Right renal pelvis (tissue), 4 donors: ENCODE data around the gene AP2B1. TPM values are rescaled to one million over a fixed set of nuclear protein-coding genes. Genes with fewer than 3 reads are reported as not detected.
A peak's percentile ranks its signal among the peaks of the same experiment; 100 is the strongest.
"Not testable (repeated sequence)": the region's sequence is repeated elsewhere in the genome, so short reads cannot be mapped to it uniquely, and the experiment has no call there.

Experiments
- DNase-seq, 4 donors: peaks; one replicate each; pipeline ENCODE4 v3.0.0-alpha.2; 2013; ENCODE audit warnings: low read depth in 4 of 4, low spot score in 3 of 4, missing footprints in 1 of 4
- polyA plus RNA-seq, 4 donors: library from polyadenylated mRNA; unstranded; fragments of 120-200 nt; gene quantifications; one replicate each; pipeline ENCODE4 v1.2.1, GENCODE V29; 2013; ENCODE audit not compliant: insufficient read length in 4 of 4

The AP2B1 gene
- polyA plus RNA-seq, 4 donors = 119 to 139 (median 134) TPM

DNA sequence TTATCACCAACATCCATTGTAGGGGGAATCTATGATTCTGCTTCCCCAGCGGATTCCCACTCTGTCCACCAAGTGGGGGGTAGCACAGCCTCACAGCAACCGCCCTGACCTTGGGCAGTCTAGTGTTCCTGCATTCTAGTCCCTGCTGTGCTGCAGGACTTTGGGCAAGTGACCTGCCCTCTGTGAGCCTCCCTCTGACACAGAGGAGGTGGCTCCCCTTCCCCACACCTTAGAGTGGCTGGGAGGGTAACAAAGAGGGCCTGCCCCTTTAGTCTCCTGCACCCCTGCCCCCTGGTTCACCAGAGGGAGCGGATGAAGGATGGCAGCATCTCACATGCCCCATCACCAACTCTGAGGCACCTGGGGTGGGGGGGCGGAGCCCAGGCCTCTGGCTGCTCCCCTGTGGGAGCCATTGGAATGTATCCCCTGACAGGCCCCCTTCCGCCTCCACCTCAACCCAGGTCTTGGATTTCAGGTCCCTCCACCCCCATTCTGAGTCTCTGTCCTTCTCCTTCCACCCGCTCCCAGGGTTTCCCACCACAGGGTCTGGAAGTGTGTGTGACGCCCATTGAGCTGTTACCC is 155.9 kb downstream of the AP2B1 start:
- no peak for DNase-seq

DNA sequence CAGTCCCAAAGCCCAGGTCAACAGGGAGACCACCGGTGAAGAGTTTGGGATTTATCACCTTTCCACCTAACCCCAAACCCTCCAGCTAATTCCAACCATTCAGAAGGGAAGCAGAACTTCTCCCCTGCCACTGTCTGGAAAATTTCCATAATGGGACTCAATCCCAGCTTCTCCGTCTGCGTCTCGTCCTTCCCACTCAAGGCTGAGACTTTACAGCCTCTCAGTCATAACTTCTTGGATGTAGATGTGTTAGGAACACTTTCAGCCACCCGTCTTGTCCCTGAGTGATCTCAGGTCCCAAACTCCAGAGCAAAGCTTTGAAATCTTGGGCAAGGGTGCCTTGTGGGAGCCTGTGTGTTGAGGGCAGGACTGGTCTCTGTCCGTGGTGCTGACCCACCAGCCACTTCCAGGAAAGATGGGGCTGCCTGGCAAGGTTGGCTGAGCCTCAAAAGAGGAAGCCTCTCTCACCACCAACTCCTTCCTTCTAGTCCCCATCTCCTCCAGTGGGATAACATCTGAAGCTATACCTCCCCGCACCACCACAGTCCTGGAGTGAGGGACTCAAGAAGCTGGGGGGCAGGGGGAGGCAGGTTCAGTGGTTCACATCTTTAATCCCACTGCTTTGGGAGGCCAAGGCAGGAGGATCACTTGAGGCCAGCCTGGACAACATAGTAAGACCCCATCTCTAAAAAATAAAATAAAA is 156.7 kb downstream of the AP2B1 start:
- no peak for DNase-seq

DNA sequence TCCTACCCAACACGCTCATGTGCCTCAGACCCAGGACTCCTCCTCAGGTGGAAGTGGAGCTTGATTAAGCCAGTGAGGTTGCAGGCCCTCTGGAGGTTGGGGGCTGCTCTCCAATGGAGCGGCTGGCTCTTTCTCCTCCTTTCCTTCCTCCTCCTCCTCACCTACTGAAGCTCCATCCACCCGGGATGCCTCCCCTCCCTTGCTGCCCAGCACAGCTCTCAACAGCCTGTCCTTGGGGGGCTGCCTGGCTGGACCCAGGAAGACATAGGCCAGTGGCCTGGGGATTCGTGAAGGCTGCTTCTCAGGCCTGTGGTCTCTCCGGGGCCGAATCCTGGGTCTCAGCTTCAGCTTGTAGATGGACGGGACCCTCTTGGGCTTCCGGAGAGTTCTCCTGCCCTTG is 157.7 kb downstream of the AP2B1 start:
- DNase-seq = no peak

DNA sequence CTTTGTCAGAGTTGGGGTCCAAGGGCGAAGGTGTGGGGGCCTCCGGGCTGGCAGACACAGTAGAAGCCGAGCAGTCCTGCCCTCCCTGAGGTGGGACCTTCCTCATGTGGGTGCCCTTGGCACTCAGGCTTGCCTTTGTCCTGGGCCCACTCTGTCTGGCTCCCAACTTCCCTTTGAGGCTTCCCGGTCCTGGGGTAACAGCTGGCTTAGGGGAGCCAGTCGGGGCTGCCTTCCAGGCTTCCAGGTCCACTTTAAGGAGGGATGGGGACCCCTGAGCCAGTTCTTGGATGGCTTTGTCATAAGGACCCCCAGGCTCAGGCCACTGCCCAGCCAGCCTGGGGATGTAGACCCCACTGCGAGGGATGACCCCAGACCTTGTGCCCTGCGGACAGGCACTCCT is 158.1 kb downstream of the AP2B1 start:
- DNase-seq = no peak

DNA sequence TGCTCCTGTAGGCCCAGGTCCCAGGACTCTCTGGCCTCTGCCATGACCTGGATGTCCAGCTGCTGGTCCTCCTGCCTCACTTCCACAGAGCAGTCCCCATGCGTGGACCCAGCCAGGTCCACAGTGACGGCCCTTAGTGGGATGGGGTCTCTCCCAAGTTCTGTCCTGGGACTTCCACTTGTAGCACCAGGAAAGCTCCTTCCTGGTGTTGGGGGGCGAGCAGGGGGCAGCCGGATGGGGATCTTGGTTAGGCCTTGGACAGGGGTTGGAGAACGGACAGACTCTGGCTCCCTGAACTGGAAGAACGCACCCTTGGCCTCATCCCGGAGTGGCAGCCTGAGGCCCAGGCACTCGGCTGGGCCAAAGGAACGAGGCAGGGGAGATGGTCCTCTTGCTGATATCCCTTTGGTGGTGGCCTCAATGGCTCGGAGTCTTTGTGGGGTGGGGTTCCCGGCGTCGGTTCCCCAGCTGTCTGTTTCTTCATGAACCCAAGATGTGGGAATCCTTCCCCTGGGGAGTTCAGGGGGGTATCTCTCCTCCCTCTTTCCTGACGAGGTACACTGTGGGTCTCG is 158.7 kb downstream of the AP2B1 start:
- no peak for DNase-seq

DNA sequence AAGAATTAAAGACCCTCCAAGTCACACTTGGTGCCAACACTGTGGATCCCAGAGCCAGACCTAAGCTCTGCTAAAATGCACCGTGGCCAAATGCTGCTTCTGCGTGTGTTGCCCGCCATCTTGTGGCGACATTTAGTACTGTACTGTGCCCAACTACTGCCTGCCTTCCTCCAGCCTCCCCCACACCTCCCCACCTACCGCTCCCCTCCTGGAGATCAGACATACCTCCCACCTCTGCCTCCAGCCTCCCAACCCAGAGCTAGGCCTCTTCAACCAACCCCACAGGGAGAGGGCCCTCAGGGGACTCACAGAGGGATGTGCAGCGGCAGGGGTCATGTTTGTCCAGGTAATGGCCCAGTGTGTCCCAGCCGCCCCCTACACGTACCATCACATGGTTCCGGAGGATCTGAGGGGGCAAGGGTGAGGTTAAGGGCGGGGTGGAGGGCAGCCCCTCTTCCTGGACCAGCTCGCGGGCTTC is 160.5 kb downstream of the AP2B1 start:
- peak in 3 of 4 donors; percentile 58 to 74 (median 65) for DNase-seq

DNA sequence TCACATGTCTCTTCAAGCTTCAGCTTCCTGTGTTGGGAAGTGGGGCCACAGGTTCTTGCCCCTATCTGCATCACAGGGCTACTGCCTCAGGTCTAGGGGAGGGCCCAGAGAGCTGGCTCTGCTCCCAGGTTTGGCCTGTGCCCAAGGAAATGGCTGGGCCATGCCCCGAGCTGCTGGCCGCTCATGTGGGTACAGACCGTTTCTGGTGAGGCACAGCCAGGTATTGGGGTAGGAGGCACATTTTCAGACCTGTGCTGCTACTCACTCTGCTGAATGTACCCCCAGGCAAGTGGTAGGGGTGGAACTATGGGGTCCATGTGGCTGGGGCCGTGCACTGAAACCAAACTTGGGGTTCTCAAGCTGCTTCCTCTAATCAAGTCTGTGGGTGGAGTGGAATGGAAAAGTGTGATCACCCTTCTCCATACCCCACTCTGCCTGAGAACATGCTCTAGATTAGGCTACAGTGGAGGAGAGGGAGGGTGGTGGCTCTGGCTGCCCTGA is 161.3 kb downstream of the AP2B1 start:
- no peak for DNase-seq

DNA sequence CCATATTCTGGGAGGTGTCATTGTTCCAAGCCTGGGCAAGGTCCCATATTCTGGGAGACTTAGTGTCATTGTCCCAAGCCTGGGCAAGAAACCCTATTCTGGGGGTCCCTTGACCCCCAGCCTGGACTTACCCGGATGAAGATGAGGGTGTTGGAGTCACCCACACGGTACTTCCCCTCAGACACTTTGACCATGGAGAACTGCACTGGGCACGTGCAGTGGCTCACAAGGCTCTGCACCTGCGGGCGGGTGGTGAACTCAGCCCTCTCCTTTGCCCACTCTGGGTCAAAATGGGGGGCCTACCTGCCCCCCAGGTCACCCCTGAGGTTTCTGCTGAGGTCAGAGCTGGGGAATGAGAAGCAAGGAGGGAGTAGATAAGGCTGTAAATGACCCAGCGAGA is 161.9 kb downstream of the AP2B1 start:
- DNase-seq = no peak

DNA sequence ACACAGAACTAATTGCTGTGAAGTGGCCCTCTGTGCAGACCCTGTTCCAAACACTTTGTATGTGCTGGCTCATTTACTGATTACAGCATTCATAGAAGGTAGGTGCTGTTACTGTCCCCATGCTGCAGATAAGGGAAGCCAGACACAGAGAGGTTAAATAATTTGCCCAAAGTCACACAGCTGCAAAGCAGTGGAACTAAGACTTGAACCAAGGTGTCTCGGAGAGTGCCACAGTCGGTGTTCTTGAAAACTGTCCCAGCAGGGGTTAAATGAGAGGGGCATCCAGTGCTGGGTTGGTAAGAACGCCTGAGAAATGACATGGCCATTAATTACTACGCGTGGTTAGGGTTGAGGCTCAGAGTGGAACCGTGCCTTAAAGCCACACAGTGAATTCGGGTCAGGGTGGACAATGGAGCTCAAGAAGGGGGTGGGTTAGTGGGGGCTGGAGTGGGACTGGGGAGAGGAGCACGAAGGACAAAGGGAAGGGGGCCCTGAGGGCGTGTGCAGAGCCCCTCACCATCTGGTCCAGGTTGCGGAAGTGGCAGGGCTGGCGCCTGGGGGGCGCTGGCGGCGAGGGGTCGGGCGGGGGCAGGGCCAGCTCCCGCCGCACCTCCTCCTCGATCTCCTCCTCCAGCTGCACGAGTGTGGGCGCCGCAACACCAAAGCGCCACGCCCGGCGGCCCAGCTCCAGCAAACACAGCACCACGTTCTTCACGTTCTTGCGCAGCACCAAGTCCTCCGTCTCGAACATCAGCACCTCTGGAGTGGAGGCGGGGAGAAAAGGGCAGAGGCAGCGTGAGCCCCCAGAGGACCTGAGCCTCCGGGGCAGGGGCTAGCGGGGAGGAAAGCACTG is 162.7 kb downstream of the AP2B1 start:
- DNase-seq = no peak

DNA sequence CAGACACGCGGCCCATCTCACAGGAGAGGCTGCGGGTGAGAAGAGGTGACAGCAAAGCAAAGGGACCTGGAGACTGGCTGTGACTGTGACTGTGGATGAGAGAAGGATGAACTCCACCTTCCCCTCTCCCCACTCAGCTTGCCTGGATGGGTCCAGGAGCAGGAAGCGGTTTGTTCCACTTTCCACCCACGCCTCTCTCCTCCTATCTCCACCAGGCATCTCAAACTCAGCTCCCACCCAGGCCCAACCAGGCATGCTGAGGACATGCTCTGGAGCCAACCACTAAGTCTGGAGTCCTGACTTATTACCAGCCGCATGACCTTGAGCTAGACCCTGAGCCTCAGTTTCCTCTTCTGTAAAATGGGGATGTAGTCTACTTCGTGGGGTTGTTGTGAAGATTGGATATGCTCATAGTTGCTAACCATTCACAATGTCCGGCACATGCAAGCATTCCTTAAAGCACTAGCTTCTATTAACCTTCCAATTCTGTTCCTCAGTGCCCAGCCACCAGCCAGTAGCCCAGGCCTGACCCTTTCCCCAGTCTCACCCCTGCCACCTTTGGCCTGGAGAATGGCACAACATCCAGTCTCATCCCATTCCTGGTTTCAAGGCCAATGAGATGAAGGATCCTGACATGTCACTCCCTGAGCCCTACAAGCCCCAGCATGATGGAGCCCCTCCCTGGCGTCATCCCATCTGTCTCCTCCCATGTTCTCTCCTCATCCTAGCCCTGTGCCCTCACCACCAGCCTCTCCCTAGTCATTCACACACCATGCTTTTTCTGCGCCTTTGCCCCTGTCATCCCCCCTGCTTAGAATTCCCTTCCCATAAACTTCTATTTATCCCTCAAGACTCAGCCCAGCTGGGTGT is 163.6 kb downstream of the AP2B1 start:
- no peak for DNase-seq

DNA sequence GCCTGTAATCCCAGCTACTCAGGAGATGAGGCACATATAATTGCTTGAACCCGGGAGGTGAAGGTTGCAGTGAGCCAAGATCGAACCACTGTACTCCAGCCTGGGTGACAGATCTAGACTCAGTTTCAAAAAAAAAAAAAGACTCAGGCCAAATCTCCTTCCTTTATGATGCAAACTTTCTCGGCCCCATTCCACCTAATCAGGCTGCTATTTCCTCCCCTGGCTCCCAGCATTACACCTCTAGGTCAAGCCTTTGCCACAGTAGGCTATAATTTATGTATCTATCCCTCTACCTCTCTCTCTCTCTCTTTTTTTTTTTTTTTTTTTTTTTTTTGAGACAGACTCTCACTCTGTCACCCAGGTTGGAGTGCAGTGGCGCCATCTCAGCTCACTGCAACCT is 164.4 kb downstream of the AP2B1 start:
- DNase-seq = not testable (repeated sequence)

DNA sequence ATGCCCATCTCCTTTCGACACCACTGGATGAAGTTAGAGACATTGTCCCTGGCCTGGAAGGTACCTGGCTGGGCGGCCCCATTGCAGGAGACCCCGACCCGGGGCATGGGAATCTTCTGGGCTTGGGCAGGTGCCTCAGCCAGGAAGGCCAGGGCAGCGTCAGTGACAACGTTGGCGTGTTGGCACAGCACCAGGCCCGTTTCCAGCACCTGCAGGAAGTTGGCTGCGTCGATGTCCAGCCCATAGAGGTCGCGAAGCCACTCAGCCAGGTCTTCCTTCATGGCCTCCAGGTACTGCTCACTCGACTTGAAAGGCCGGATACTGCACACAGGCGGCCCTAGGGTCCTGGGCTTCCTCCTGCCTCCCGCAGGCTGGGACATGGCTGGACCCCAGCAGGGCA is 165.3 kb downstream of the AP2B1 start:
- no peak for DNase-seq

DNA sequence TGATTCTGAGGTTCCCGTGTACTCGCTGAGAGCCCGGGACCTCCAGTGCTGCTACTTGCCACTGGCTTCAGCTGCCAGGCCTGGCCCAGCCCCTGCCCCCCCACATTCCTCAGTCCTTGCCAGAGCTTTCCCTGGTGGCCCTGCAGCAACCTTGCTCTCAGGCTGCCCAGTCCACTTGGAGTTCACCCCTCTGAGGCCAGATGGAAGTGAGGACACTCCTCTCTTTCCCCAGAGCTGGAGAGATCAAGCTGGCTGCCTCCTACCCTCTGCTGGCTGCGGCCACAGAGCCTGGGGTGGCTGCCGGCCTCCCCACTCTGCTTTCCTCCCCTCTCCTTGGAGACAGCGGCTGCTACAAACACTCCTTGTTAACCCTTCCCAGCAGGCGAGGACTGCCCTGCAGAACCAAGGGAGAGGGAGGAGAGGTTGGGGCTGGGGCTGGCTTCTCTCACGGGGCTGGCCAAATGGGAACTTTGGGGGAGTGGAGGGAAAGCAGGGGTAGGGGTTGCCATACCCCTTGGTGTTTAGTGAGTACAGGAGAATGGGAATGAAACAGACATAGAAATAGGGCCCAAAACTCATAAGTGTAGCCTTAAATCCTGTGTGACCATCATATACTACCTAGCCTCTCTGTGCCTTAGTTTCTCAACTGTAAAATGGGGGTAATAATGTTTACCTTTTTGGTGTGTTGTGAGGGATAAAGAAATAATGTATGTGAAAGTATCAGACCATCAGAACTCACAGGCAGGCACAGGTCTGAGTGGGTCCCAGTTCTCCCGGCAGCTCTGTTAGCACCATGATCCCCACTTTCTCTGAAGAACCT is 166.0 kb downstream of the AP2B1 start, which contains the start of gene GAS2L2:
GAS2L2 (minus strand) TSS at position 295 of the 820 bp plus-strand sequence. CDS start 389 bp downstream, outside the sequence.
- no peak for DNase-seq

DNA sequence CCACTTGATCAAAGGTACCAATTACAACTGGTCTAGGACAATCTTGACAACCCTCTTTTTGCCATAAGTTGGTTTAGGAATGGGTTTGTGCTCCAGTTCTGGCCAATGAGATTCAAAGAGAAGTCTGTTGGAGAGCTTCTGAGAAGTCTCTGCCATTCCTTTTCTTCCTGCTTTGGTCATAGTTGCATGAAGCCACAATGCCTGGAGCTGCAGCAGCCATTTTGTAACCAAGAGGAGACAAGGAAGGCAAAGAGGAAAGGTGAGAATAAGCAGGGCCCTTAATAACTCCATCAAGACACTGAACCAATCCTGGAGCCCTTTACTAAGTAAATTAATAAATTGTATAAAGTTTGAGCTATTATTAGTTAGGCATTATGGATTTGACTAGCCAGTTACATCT is 170.1 kb downstream of the AP2B1 start:
- DNase-seq = no peak

DNA sequence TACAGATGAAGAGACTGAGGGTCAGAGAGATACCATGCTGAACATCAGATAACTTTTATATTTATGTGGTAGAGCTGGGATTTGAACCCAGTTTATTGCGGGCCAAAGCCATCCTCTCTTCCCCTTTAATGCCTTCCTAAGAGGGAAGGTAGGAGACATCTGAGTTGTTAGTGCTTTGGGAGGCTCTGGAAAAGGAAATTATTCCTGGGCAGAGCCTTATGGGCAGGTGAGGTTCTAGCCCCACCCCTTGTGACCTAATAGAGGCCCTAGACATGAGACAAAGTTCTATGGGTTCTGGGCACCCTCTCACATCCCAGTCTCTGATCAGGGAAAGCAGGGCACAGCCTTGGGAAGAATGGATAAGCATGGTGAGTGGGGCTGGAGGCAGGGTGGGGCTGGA is 173.5 kb downstream of the AP2B1 start, which contains the start of gene C17orf50:
C17orf50 (plus strand) TSS at position 301 of the 400 bp plus-strand sequence; CDS start at position 356, 55 bp downstream.
- no peak for DNase-seq

DNA sequence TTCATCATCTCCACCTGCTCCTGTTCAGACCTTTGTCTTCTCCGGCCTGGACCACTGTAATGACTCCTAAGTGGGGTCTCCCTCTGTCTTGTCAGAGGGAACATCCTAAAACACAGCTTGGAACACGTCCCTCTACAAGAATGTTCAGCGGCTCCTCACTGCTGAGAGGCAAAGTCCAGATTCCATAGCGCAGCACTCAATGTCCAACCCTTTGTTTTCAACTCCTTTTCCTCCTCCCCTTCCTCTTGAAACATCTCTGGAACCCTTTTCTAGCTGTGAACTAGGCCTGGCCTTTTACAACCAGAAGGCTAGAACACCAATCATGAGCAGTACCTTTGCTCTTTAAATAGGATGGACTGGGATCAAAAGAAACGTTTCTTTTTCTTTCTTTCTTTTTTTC is 174.5 kb downstream of the AP2B1 start:
- DNase-seq = no peak

DNA sequence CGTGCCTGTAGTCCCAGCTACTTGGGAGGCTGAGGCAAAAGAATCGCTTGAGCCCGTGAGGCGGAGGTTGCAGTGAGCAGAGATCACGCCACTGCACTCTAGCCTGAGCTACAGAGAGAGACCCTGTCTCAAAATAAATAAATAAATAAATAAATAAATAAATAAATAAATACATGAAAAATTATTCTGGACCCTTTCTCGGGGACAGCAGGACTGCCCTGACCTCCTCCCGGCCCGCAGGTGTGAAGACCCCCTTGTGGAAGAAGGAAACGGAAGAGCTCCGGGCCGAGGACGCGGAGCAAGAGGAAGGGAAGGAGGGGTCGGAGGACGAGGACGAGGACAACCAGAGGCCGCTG is 176.6 kb downstream of the AP2B1 start:
- no peak for DNase-seq

DNA sequence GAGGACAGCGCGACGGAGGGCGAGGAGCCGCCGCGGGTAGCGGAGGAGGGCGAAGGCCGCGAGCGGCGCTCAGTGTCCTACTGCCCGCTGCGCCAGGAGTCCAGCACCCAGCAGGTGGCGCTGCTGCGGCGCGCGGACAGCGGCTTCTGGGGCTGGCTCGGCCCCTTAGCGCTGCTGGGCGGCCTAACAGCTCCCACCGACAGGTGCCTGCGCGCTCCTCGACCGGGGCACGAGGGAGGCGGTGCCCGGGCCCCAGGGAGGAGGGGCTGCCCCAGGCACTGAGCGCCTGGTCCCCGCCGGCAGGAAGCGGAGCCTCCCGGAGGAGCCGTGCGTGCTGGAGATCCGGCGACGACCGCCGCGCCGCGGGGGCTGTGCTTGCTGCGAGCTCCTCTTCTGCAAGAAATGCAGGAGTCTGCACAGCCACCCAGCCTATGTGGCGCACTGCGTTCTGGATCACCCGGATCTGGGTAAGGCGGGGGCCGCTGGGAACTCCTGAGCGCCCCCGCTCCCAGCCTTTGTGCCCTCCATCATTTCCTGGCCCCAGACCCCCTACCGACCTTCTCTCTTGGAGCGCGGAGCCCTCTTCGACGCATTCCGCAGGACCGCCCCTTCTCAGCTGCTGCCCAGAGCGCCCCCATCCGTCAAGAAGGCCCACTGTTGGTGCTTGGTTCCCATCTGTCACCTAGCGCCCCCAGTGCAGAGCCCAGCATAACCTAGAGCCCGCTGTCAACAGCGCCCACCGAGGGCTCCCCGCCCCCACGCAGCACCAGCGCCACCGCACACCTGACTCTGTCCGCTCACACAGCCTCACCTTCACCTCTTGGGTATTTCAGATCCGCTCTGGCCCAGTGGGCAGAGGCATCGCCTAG is 177.2 kb downstream of the AP2B1 start:
- DNase-seq = peak; percentile 77 to 86 (median 82)
